HG03039 (cell line): Measurements from ENCODE around the gene FZD7.

Experiments
- ATAC-seq: cut with Tn5 transposase; IDR thresholded peaks from one replicate; pipeline ENCODE4 v1.9.1; 2021; ENCODE audit warnings: mild to moderate bottlenecking, moderate library complexity; ENCODE audit not compliant: unreplicated experiment

Gene FZD7

GRCh38 chr2:202009581-202009980 is 24.1 kb upstream of the FZD7 start:
- ATAC-seq: no peak

- ATAC-seq: no peak
Measured at GRCh38 chr2:202014318-202014717, 19.3 kb upstream of the FZD7 start.

GRCh38 chr2:202014759-202015211 is 18.9 kb upstream of the FZD7 start:
- no peak for ATAC-seq

GRCh38 chr2:202015471-202015870 is 18.2 kb upstream of the FZD7 start:
- no peak for ATAC-seq

GRCh38 chr2:202016579-202017227 is 17.0 kb upstream of the FZD7 start:
- ATAC-seq: no peak

GRCh38 chr2:202017940-202018339 is 15.7 kb upstream of the FZD7 start:
- ATAC-seq: no peak

- no peak for ATAC-seq
Measured at GRCh38 chr2:202018950-202019349, 14.7 kb upstream of the FZD7 start.

GRCh38 chr2:202019689-202020450 is 13.8 kb upstream of the FZD7 start:
- ATAC-seq: no peak

- no peak for ATAC-seq
Measured at GRCh38 chr2:202022755-202023154, 10.9 kb upstream of the FZD7 start.

- no peak for ATAC-seq
Measured at GRCh38 chr2:202023198-202023903, 10.3 kb upstream of the FZD7 start.

GRCh38 chr2:202023904-202024266 is 9.8 kb upstream of the FZD7 start:
- ATAC-seq: no peak

- no peak for ATAC-seq
Measured at GRCh38 chr2:202024871-202025270, 8.8 kb upstream of the FZD7 start.

- no peak for ATAC-seq
Measured at GRCh38 chr2:202025816-202026215, 7.8 kb upstream of the FZD7 start.

GRCh38 chr2:202026507-202026906 is 7.1 kb upstream of the FZD7 start:
- no peak for ATAC-seq

GRCh38 chr2:202030691-202031090 is 3.0 kb upstream of the FZD7 start:
- ATAC-seq: no peak

- ATAC-seq: no peak
Measured at GRCh38 chr2:202031246-202031951, 2.3 kb upstream of the FZD7 start.

- no peak for ATAC-seq
Measured at GRCh38 chr2:202032846-202033316, 774 bp upstream of the FZD7 start.

- ATAC-seq: peak; percentile 2
Measured at GRCh38 chr2:202034249-202035088, 814 bp downstream of the FZD7 start.

- ATAC-seq: no peak
Measured at GRCh38 chr2:202035089-202035940, 1.7 kb downstream of the FZD7 start.
